ENCODE measurements around the gene FEZF2.

- no peak for TF ChIP-seq POLR2AphosphoS5 (IDR thresholded peaks at IDR 0.05; ENCODE audit: borderline replicate concordance, low read depth, low read length)
- TF ChIP-seq EZH2 (IDR thresholded peaks at IDR 0.05) = no peak
Observed at GRCh38 chr3:62361824-62362223, 11.5 kb downstream of the FEZF2 start.

Measured in SK-N-MC (cell line).